T-cell (primary cell): ENCODE results near the gene C11orf16. TPM values are rescaled to one million over a fixed set of nuclear protein-coding genes. Genes with fewer than 3 reads are reported as not detected.

ENCODE experiments used
- ATAC-seq, 4 experiments: fragments of 200-7000 bp in 3 of 4; fragments of 150-1000 bp in 1 of 4; cut with Tn5 transposase; replicated peaks in 1 of 4; 1 replicate in 3 of 4; 2 replicates in 1 of 4; pipeline ENCODE4 v1.10.0; 2021; ENCODE audit warnings: moderate library complexity in 3 of 4, mild to moderate bottlenecking in 2 of 4, moderate number of reproducible peaks in 1 of 4
- CTCF ChIA-PET, 2 donors: fragments of 300-600 bp; sonication (Branson Sonifier 250); formaldehyde crosslinking; loops; one replicate each; lab custom pipeline; 2022; ENCODE audit warnings: antibody characterized with exemption in 2 of 2; lab: Charles Lee
- POLR2A ChIA-PET, 2 donors: fragments of 300-600 bp; sonication (Branson Sonifier 250); formaldehyde crosslinking; loops; one replicate each; lab custom pipeline; 2022; ENCODE audit warnings: antibody characterized with exemption in 2 of 2; lab: Charles Lee
- DNase-seq, 35 experiments: peaks; one replicate each; pipeline versions ENCODE4 v3.0.0 to v3.0.0-alpha.2; 2013 to 2023
- H3K27ac ChIP-seq: one replicate; pipeline ENCODE4 v1.5.1; 2013; ENCODE audit warnings: low read length
- H3K27me3 ChIP-seq, 2 experiments: replicated peaks in 1 of 2; 1 replicate in 1 of 2; 2 replicates in 1 of 2; pipeline versions ENCODE4 v1.6.1 to v1.7.0; 2013; ENCODE audit warnings: low read length in 1 of 2, mixed read lengths in 1 of 2; ENCODE audit not compliant: control insufficient read depth in 2 of 2, insufficient read depth in 2 of 2; ENCODE audit errors: extremely low read depth in 1 of 2
- H3K36me3 ChIP-seq, 2 donors: 1 replicate in 1 of 2; 2 replicates in 1 of 2; pipeline versions ENCODE4 v1.6.1 to v1.7.0; 2013; ENCODE audit warnings: low read length in 1 of 2; ENCODE audit not compliant: control insufficient read depth in 2 of 2, insufficient read depth in 1 of 2; ENCODE audit errors: extremely low read depth in 1 of 2
- H3K4me1 ChIP-seq, 2 experiments: 1 replicate in 1 of 2; 2 replicates in 1 of 2; pipeline versions ENCODE4 v1.6.1 to v1.7.0; 2013; ENCODE audit warnings: low read length in 2 of 2, mixed read lengths in 1 of 2; ENCODE audit not compliant: insufficient read depth in 2 of 2, control insufficient read depth in 1 of 2; ENCODE audit errors: extremely low read depth in 1 of 2
- H3K4me3 ChIP-seq, 2 donors: 1 replicate in 1 of 2; 2 replicates in 1 of 2; pipeline versions ENCODE4 v1.5.1 to v1.7.0; 2013; ENCODE audit warnings: mild to moderate bottlenecking in 2 of 2, low read length in 1 of 2, moderate library complexity in 1 of 2; ENCODE audit not compliant: control insufficient read depth in 1 of 2; ENCODE audit errors: extremely low read depth in 1 of 2
- H3K9me3 ChIP-seq: 2 replicates; pipeline ENCODE4 v1.7.0; 2013
- H3K27ac Mint-ChIP-seq, 2 donors: one replicate each; pipeline ENCODE4 v1.8.0; 2020 to 2021; ENCODE audit warnings: mild to moderate bottlenecking in 2 of 2, mixed read lengths in 2 of 2
- H3K27me3 Mint-ChIP-seq, 2 donors: one replicate each; pipeline ENCODE4 v1.8.0; 2021 to 2022; ENCODE audit warnings: mixed read lengths in 2 of 2
- H3K36me3 Mint-ChIP-seq: one replicate; pipeline ENCODE4 v1.8.0; 2021; ENCODE audit warnings: mixed read lengths
- H3K4me1 Mint-ChIP-seq, 3 donors: one replicate each; pipeline ENCODE4 v1.8.0; 2020 to 2022; ENCODE audit warnings: mixed read lengths in 3 of 3, mild to moderate bottlenecking in 1 of 3
- H3K4me3 Mint-ChIP-seq, 3 donors: one replicate each; pipeline ENCODE4 v1.8.0; 2020 to 2022; ENCODE audit warnings: mild to moderate bottlenecking in 3 of 3, mixed read lengths in 3 of 3, moderate library complexity in 3 of 3
- H3K9me3 Mint-ChIP-seq, 3 donors: one replicate each; pipeline ENCODE4 v1.8.0; 2020 to 2022; ENCODE audit warnings: mixed read lengths in 3 of 3
- WGBS: methylation state at CpG from one replicate; pipeline ENCODE4 v1.1.5; 2013; ENCODE audit warnings: missing lambda C conversion rate; ENCODE audit not compliant: insufficient coverage; 5-methylcytosine and 5-hydroxymethylcytosine counted together
- total RNA-seq, 35 experiments: library from RNA in 6 of 35; stranded (reverse) in 6 of 35; fragments of 120-200 nt in 1 of 35; gene quantifications; one replicate each; pipeline versions ENCODE4 v1.2.1 to v1.2.4 and lab custom pipeline; 2013 to 2026

C11orf16 gene
- total RNA-seq, 5 donors from 2014 or later (not counting 1 experiment from before 2014, with no cell fraction given), result not detected

DNA sequence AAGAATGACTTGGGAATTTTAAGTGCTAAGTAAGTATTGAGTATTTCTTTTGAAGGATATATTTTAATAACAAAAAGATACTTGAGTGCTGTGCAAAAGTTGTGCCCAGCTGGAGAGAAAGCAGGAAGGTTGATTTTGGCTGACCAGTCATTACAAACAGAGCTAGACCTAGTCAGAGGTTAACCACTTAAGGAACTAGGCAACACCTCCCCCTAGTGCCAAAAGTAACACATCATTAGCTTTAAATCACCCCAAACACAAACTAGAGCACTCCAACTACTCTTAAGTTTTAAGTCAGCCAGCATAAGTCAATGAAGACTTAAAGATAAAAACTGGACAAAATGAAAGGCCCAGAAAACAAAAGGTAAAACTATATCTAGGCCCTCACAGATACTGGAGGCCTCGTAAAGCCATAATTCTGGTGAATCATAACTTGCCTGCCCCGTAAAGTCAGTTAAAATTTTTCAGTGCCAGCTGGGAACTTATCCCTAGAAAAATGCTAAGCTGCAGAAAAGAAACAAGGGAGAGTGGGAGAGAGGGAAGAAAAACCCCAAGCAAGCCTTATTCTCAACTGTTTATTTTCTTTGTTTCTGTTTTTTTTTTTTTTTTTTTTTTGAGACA lies 26.9 kb upstream of the C11orf16 start:
- ATAC-seq (no peak), DNase-seq (peak in 7 of 35 experiments; percentile 6 to 64 (median 12))
- no CpG with 5 or more reads among the region's 2 CpGs for WGBS
- Histone ChIP-seq H3K27ac (no peak overlapping the region), H3K4me1 (peaks cover 11 to 18% of the 10 kb centered on the region in 2 experiments), H3K4me3 (no peak overlapping the region), H3K9me3 (no peaks in the 10 kb centered on the region), H3K36me3 (peaks cover 7 to 20% of the 10 kb centered on the region in 2 donors), H3K27me3 (no peaks in the 10 kb centered on the region)
- CTCF ChIA-PET, result interaction anchor here (0.6 to 1.8 kb wide), 17 partner anchors 10 to 713 kb away, joined by 3 to 17 read pairs (median 4); partner anchors contain the start of genes RPL27A (in 1 of the 2) and TRIM66 (in 1 of the 2)
- Mint-ChIP-seq H3K9me3 (no peaks in the 10 kb centered on the region), H3K36me3 (peaks cover 9% of the 10 kb centered on the region), H3K4me3 (no peak overlapping the region), H3K27ac (no peak overlapping the region), H3K4me1 (peaks cover 25 to 36% (median 34%) of the 10 kb centered on the region in 3 donors), H3K27me3 (no peaks in the 10 kb centered on the region)
- POLR2A ChIA-PET, result interaction anchor here in 1 of 2 donors (0.6 kb wide), 2 partner anchors 12 to 209 kb away, joined by 3 to 4 read pairs; no protein-coding TSS in a partner anchor

DNA sequence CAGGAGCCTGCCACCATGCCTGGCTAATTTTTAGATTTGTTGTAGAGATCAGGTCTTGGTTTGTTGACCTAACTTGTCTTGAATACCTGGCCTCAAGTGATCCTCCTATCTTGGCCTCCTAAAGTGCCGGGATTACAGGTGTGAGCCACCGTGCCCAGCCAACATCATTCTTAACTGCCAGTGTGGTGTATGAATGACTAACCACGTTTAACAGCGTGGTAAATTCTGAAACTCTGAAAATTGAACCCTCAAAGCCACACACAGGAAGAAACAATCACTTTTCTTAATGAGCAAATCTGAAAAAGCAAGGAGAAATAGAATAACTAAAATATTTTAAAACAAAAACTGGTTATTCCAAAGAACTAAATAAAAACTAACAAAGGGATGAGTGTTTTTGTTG lies 24.1 kb upstream of the C11orf16 start:
- Histone ChIP-seq H3K27ac (no peak overlapping the region), H3K4me3 (no peak overlapping the region), H3K36me3 (peaks cover 14 to 41% of the 10 kb centered on the region in 2 donors), H3K27me3 (no peaks in the 10 kb centered on the region), H3K9me3 (no peaks in the 10 kb centered on the region), H3K4me1 (peaks cover 0 to 2% of the 10 kb centered on the region in 2 experiments)
- ATAC-seq (no peak), DNase-seq (no peak)
- WGBS, result 80% methylated on average over 1 of the region's 4 CpGs
- no peaks in the 10 kb centered on the region for H3K27me3 Mint-ChIP-seq
- POLR2A ChIA-PET, result no interaction called here
- CTCF ChIA-PET, result no interaction called here
- peaks cover 31% of the 10 kb centered on the region for H3K36me3 Mint-ChIP-seq
- no peak overlapping the region for H3K27ac Mint-ChIP-seq
- no peak overlapping the region for H3K4me3 Mint-ChIP-seq
- no peaks in the 10 kb centered on the region for H3K9me3 Mint-ChIP-seq
- H3K4me1 Mint-ChIP-seq, result peaks cover 8 to 24% (median 21%) of the 10 kb centered on the region in 3 donors

DNA sequence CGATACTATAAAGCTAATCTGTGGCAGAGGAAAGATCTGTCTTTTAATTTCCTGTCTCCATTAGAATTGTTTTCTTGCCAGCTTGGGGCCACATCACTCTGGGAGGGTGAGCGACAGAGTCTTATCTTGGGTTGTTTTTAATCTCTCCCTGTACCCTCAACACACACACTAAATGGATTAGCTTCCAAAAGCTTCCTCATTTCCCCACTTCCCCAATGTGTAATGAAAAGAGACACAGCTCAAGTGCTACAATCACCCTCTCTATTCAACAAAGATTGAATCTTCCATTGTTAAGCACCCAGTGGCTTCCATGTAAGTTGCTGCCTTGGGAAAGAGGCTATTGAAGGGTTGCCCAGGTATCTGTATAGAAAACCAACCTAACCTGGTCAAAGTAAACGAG lies 16.1 kb upstream of the C11orf16 start:
- H3K27ac Mint-ChIP-seq, result no peak overlapping the region
- no peaks in the 10 kb centered on the region for H3K27me3 Mint-ChIP-seq
- Histone ChIP-seq H3K4me3 (no peak overlapping the region), H3K9me3 (no peaks in the 10 kb centered on the region), H3K4me1 (no peaks in the 10 kb centered on the region), H3K36me3 (peaks cover 11 to 57% of the 10 kb centered on the region in 2 donors), H3K27ac (no peak overlapping the region), H3K27me3 (no peaks in the 10 kb centered on the region)
- H3K4me3 Mint-ChIP-seq, result no peak overlapping the region
- CTCF ChIA-PET, result interaction anchor here in 1 of 2 donors (0.6 kb wide), 1 partner anchor 36 kb away, joined by 4 read pairs; no protein-coding TSS in a partner anchor
- H3K9me3 Mint-ChIP-seq, result no peaks in the 10 kb centered on the region
- ATAC-seq (no peak), DNase-seq (no peak)
- POLR2A ChIA-PET, result no interaction called here
- peaks cover 0 to 2% (median 0%) of the 10 kb centered on the region in 3 donors for H3K4me1 Mint-ChIP-seq
- no CpG with 5 or more reads among the region's 3 CpGs for WGBS
- peaks cover 57% of the 10 kb centered on the region for H3K36me3 Mint-ChIP-seq

DNA sequence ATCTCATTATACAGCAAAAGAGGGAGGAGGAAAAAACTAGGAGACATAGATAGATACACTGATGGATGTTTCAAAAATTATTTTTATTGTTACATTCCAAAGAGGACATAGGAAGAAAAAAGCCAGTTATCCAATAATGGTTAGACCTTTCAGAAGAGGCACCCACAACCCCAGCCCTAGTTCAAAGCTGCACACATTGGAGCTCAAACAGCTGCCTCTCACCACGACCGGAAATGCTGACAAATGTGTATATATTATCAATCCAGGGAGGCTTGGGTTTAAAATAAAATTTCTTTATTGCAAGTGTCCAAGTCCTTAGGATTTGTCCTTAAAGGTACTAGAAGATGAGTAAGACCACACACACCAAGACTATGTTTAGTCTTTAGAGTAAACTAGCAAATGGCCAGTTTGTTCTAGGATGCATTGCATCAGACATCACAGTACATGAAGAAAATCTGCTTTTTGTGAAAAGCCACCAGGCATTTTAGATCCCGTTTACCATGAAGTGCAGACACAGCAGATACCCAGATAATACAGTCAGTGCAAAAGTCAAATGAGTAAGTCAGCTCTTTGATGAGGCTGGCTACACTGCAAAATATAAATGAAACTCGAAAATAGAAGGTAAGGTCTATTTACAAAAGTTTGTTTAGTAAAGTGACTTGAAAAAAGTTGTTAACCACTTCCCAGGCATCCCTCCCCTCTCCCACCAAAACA lies 14.6 kb upstream of the C11orf16 start:
- ChIA-PET POLR2A (interaction anchor here in 1 of 2 donors (0.7 kb wide), 1 partner anchor 12 kb away, joined by 3 read pairs; no protein-coding TSS in a partner anchor), CTCF (no interaction called here)
- Mint-ChIP-seq H3K9me3 (no peaks in the 10 kb centered on the region), H3K27ac (peak overlapping the region in 1 of 2 donors; percentile 71), H3K27me3 (no peaks in the 10 kb centered on the region), H3K4me1 (peaks cover 0 to 2% (median 0%) of the 10 kb centered on the region in 3 donors), H3K36me3 (peaks cover 42% of the 10 kb centered on the region), H3K4me3 (no peak overlapping the region)
- no peak overlapping the region for H3K27ac ChIP-seq
- H3K4me3 ChIP-seq, result no peak overlapping the region
- ATAC-seq, result no peak
- peaks cover 4 to 44% of the 10 kb centered on the region in 2 donors for H3K36me3 ChIP-seq
- no peaks in the 10 kb centered on the region for H3K27me3 ChIP-seq
- H3K4me1 ChIP-seq, result no peaks in the 10 kb centered on the region
- DNase-seq, result no peak
- no CpG with 5 or more reads among the region's 4 CpGs for WGBS
- H3K9me3 ChIP-seq, result no peaks in the 10 kb centered on the region

DNA sequence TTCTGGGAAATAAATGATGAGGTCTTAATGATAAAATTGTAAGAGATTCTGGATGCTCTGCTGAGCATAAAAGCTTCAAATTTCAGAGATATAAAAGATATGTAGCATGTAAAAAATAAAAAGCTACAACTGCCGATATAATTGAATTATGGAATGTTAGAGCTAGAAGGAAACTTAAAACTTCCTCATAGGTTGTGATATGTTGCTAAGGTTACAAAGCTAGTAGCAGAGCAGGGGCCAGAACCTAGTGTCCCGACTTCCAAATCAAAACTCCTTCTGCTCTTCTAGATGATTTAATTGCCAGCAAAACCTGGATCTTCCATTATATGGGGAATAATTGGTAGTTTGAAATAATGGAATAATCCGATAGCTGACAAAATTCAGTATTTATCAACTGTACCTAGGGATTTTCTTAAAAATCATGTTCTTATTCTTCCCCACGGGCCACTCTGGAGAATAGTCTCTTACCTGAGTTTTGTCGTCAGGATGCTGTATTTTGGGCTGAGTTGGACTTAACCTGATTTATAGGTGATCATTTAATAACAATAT lies 9.8 kb upstream of the C11orf16 start, which contains the start of gene ASCL3:
Gene ASCL3, minus strand, starts transcription at position 499 of the 549 bp plus-strand sequence. CDS start 4,855 bp downstream, outside the sequence.
- Mint-ChIP-seq H3K27me3 (peaks cover 0 to 3% of the 10 kb centered on the region in 2 donors), H3K36me3 (peaks cover 12% of the 10 kb centered on the region), H3K9me3 (no peaks in the 10 kb centered on the region), H3K4me1 (peaks cover 0 to 2% (median 0%) of the 10 kb centered on the region in 3 donors), H3K4me3 (no peak within 1 kb of the TSS), H3K27ac (no peak within 1 kb of the TSS)
- ChIA-PET POLR2A (no interaction called here), CTCF (interaction anchor here in 1 of 2 donors (0.8 kb wide), 1 partner anchor 17 kb away, joined by 3 read pairs; no protein-coding TSS in a partner anchor)
- Histone ChIP-seq H3K4me1 (no peaks in the 10 kb centered on the region), H3K4me3 (no peak within 1 kb of the TSS), H3K9me3 (no peaks in the 10 kb centered on the region), H3K36me3 (peaks cover 2 to 8% of the 10 kb centered on the region in 2 donors), H3K27ac (no peak within 1 kb of the TSS), H3K27me3 (no peaks in the 10 kb centered on the region)
- ATAC-seq (no peak), DNase-seq (no peak)
- no CpG with 5 or more reads among the region's 5 CpGs for WGBS
